Endothelial cell of umbilical vein (primary cell): ENCODE data around the gene NINL.

Experiments
- JUN ChIP-seq: IDR thresholded peaks from 2 replicates; pipeline ENCODE4 v1.6.1; 2011; ENCODE audit warnings: borderline replicate concordance, low read depth; ENCODE audit not compliant: insufficient read length, insufficient read depth
- POLR2A ChIP-seq: IDR thresholded peaks from 2 replicates; pipeline ENCODE4 v1.6.1; 2012; ENCODE audit warnings: low read depth, mild to moderate bottlenecking, control low read depth, low read length

DNA sequence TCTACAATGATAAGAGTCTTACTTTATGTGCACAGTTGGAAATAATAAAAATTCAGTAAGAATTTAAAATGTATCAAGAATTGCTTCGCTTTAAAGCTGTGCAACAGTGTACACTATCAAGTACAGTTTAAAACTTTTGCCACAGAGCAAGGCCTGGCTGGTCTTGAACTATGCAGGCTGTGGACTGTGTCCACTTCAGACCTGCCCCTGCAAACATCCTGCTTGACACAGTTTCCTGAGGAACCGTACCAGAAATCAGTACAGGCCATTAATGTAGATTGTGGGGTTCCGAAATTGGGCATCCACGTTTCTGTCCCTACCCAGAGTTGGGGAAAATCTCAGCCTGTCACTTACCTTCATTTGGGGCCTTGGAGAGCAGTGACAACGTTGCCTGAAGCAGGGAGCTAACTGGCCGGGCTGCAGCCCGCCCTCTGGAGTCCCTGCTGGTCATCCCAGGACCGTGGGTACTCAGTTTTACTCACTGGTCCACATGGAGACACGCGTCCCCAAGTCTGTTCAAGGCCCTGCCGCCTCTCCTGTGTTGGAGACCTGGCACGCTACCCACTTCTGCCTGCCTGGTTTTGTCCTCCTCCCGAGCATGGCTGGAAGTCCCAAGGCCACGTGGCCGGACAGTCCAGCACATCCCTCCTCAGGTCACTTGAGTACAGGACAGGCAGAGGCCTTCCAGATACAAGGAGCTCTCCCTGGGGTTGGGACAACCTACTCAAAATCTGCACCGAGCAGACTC is 8.4 kb downstream of the NINL start:
- TF ChIP-seq POLR2A: no peak
- TF ChIP-seq JUN: no peak
